Spleen (tissue), 11 donors: ENCODE results near the gene NCF2. TPM values are rescaled to one million over a fixed set of nuclear protein-coding genes. Genes with fewer than 3 reads are reported as not detected.

Experiments
- DNase-seq: peaks from one replicate; pipeline ENCODE4 v3.0.0-alpha.2; 2020
- H3K27ac ChIP-seq, 8 donors: fragments of 200-600 bp; sonication (generic) in 7 of 8; 1 replicate in 4 of 8; 2 replicates in 4 of 8; pipeline versions ENCODE4 v1.5.0 to v1.8.0; 2016 to 2021; ENCODE audit warnings: inconsistent platforms in 4 of 8, mild to moderate bottlenecking in 4 of 8, moderate library complexity in 1 of 8
- H3K27me3 ChIP-seq, 7 donors: fragments of 200-600 bp; sonication (generic) in 6 of 7; replicated peaks in 1 of 7; 1 replicate in 4 of 7; 2 replicates in 3 of 7; pipeline versions ENCODE4 v1.5.0 to v1.8.0; 2016 to 2021; ENCODE audit warnings: inconsistent platforms in 3 of 7, mild to moderate bottlenecking in 1 of 7
- H3K36me3 ChIP-seq, 6 donors: fragments of 200-600 bp; sonication (generic) in 5 of 6; 1 replicate in 4 of 6; 2 replicates in 2 of 6; pipeline versions ENCODE4 v1.5.0 to v1.8.0; 2016 to 2021; ENCODE audit warnings: inconsistent platforms in 2 of 6
- H3K4me1 ChIP-seq, 6 donors: fragments of 200-600 bp; sonication (generic) in 5 of 6; 1 replicate in 3 of 6; 2 replicates in 3 of 6; pipeline versions ENCODE4 v1.5.0 to v1.8.0; 2016 to 2021; ENCODE audit warnings: inconsistent platforms in 3 of 6
- H3K4me3 ChIP-seq, 8 donors: fragments of 200-600 bp; sonication (generic) in 7 of 8; 1 replicate in 4 of 8; 2 replicates in 4 of 8; pipeline versions ENCODE4 v1.5.0 to v1.8.0; 2016 to 2021; ENCODE audit warnings: inconsistent platforms in 4 of 8, mild to moderate bottlenecking in 4 of 8, moderate library complexity in 2 of 8
- H3K9me3 ChIP-seq, 8 donors: fragments of 200-600 bp; sonication (generic) in 7 of 8; 1 replicate in 4 of 8; 2 replicates in 4 of 8; pipeline versions ENCODE4 v1.5.0 to v1.8.0; 2016 to 2021; ENCODE audit warnings: inconsistent platforms in 4 of 8
- CTCF ChIP-seq, 11 experiments: fragments of 200-600 bp in 7 of 11; fragments of 450-650 bp in 4 of 11; sonication (generic) in 4 of 11; IDR thresholded peaks in 8 of 11; conservative IDR thresholded peaks in 3 of 11; 1 replicate in 7 of 11; 2 replicates in 4 of 11; pipeline versions ENCODE4 v1.4.0 to v1.8.0; 2016 to 2021; ENCODE audit warnings: antibody characterized with exemption in 11 of 11, inconsistent platforms in 4 of 11, mild to moderate bottlenecking in 1 of 11
- POLR2A ChIP-seq, 3 donors: fragments of 450-650 bp; IDR thresholded peaks; one replicate each; pipeline ENCODE4 v1.5.1; 2017; ENCODE audit warnings: antibody characterized with exemption in 3 of 3, mild to moderate bottlenecking in 1 of 3
- POLR2AphosphoS5 ChIP-seq, 3 donors: sonication (generic); formaldehyde crosslinking; IDR thresholded peaks; one replicate each; pipeline ENCODE4 v1.5.1; 2017; ENCODE audit warnings: antibody characterized with exemption in 3 of 3
- WGBS, 5 donors: extraction: QIAGEN DNeasy Blood & Tissue Kit in 3 of 5; methylation state at CpG; one replicate each; pipeline versions ENCODE4 v1.1.5 to v1.1.7; 2013 to 2018; 5-methylcytosine and 5-hydroxymethylcytosine counted together
- intact Hi-C: fragments of 100-400 bp; cut with DNase I; formaldehyde crosslinking; loops from one replicate; pipeline ENCODE4 v1.15.0; 2023; ENCODE audit warnings: low total_unique reads
- polyA plus RNA-seq, 3 donors: library from polyadenylated mRNA; stranded (reverse); fragments of 200-250 nt; gene quantifications; one replicate each; pipeline ENCODE4 v1.2.1, GENCODE V29; 2013
- total RNA-seq, 7 donors: library from RNA; depleted of rRNA in 3 of 7; stranded (reverse); fragments of >200 nt in 3 of 7; fragmentation: NEBNext Ultra II Directional in 4 of 7; extraction: Animal tissue kit (Norgen Biotek cat#: 25700) in 4 of 7; gene quantifications; one replicate each; pipeline versions ENCODE4 v1.1.0 to v1.2.1, GENCODE V29; 2016 to 2021
- donor health status: healthy with polysubstance abuse.
- donor health status: DM: no; HTN: no; CAD: no; lungs with moderate emphysema.
- donor health status: DM: no; HTN: no; CAD: no.
- donor health status: Bipolar disorder and iron deficiency.
- donor health status: healthy.
- donor health status: DM: no; HTN: no; CAD: no.
- donor health status: DM: yes; HTN: yes; CAD: no.

Gene NCF2
- total and polyA plus RNA-seq, 10 donors: 14.9 to 232 (median 99.0) TPM

- TF ChIP-seq CTCF (IDR thresholded peaks at IDR 0.05 in 8 of 11, conservative IDR thresholded peaks at IDR 0.05 in 3 of 11): no peak
- TF ChIP-seq POLR2AphosphoS5 (IDR thresholded peaks at IDR 0.05): no peak
- no peak for TF ChIP-seq POLR2A (IDR thresholded peaks at IDR 0.05)
- whole genome bisulfite sequencing, 5 donors: 86 to 90% (median 87%) methylated on average over 1 of the region's 1 CpG
- peaks cover 3 to 100% (median 86%) of the 10 kb centered on the region in 6 donors for H3K36me3 ChIP-seq
- H3K9me3 ChIP-seq: no peaks in the 10 kb centered on the region
- no peak overlapping the region for H3K27ac ChIP-seq
- no peaks in the 10 kb centered on the region for H3K27me3 ChIP-seq
- intact Hi-C loops: no loop called here
- no peak overlapping the region for H3K4me3 ChIP-seq
- DNase-seq: no peak
- peaks cover 0 to 14% (median 2%) of the 10 kb centered on the region in 6 donors for H3K4me1 ChIP-seq
Observed at GRCh38 chr1:183548116-183548515, 42.1 kb downstream of the NCF2 start.

- Histone ChIP-seq H3K9me3 (no peaks in the 10 kb centered on the region), H3K4me3 (no peak overlapping the region), H3K27ac (no peak overlapping the region), H3K36me3 (peaks cover 7 to 99% (median 80%) of the 10 kb centered on the region in 6 donors), H3K4me1 (peaks cover 0 to 14% (median 2%) of the 10 kb centered on the region in 6 donors), H3K27me3 (no peaks in the 10 kb centered on the region)
- TF ChIP-seq POLR2AphosphoS5 (IDR thresholded peaks at IDR 0.05) (no peak), CTCF (IDR thresholded peaks at IDR 0.05 in 8 of 11, conservative IDR thresholded peaks at IDR 0.05 in 3 of 11) (no peak), POLR2A (IDR thresholded peaks at IDR 0.05) (no peak)
- 86 to 98% (median 94%) methylated on average over 2 of the region's 2 CpGs for WGBS, 5 donors
- no peak for DNase-seq
- intact Hi-C loops: no loop called here
Observed at GRCh38 chr1:183546427-183546826, 43.8 kb downstream of the NCF2 start.

GRCh38 chr1:183544598-183545297 lies 45.5 kb downstream of the NCF2 start:
- H3K4me3 ChIP-seq: no peak overlapping the region
- intact Hi-C loops: no loop called here
- H3K4me1 ChIP-seq: peaks cover 0 to 14% (median 2%) of the 10 kb centered on the region in 6 donors
- TF ChIP-seq CTCF (IDR thresholded peaks at IDR 0.05 in 8 of 11, conservative IDR thresholded peaks at IDR 0.05 in 3 of 11) (no peak), POLR2AphosphoS5 (IDR thresholded peaks at IDR 0.05) (no peak)
- H3K27me3 ChIP-seq: no peaks in the 10 kb centered on the region
- H3K9me3 ChIP-seq: no peaks in the 10 kb centered on the region
- DNase-seq: no peak
- WGBS, 5 donors: 87 to 95% (median 87%) methylated on average over 5 of the region's 5 CpGs
- no peak overlapping the region for H3K27ac ChIP-seq
- peaks cover 7 to 99% (median 81%) of the 10 kb centered on the region in 6 donors for H3K36me3 ChIP-seq

- no peak overlapping the region for H3K4me3 ChIP-seq
- peaks cover 0 to 14% (median 2%) of the 10 kb centered on the region in 6 donors for H3K4me1 ChIP-seq
- intact Hi-C loops: no loop called here
- H3K9me3 ChIP-seq: no peaks in the 10 kb centered on the region
- H3K36me3 ChIP-seq: peaks cover 7 to 99% (median 82%) of the 10 kb centered on the region in 6 donors
- WGBS, 5 donors: 49 to 56% (median 50%) methylated on average over 2 of the region's 2 CpGs
- no peak overlapping the region for H3K27ac ChIP-seq
- TF ChIP-seq POLR2AphosphoS5 (IDR thresholded peaks at IDR 0.05) (no peak), CTCF (IDR thresholded peaks at IDR 0.05 in 8 of 11, conservative IDR thresholded peaks at IDR 0.05 in 3 of 11) (peak in 8 of 11 experiments; percentile 20 to 69 (median 60))
- no peaks in the 10 kb centered on the region for H3K27me3 ChIP-seq
- DNase-seq: no peak
Observed at GRCh38 chr1:183543619-183544204, 46.5 kb downstream of the NCF2 start.
